WERI-Rb-1 (cell line): ENCODE measurements around the gene EPO.

Experiments used
- DNase-seq: peaks from one replicate; pipeline ENCODE4 v3.0.0-alpha.2; 2020
- H3K27ac ChIP-seq: fragments of 250-450 bp; sonication (Bioruptor Pico); 2 replicates; pipeline ENCODE4 v1.5.1; 2020; ENCODE audit warnings: mild to moderate bottlenecking, moderate library complexity
- H3K27me3 ChIP-seq: fragments of 250-450 bp; sonication (Bioruptor Pico); 2 replicates; pipeline ENCODE4 v1.5.1; 2021; ENCODE audit warnings: mild to moderate bottlenecking, low read depth, moderate library complexity; ENCODE audit not compliant: insufficient read depth, severe bottlenecking
- H3K36me3 ChIP-seq: fragments of 250-450 bp; sonication (Bioruptor Pico); 2 replicates; pipeline ENCODE4 v1.5.1; 2020; ENCODE audit warnings: mild to moderate bottlenecking, moderate library complexity
- H3K4me3 ChIP-seq: 2 replicates; pipeline ENCODE4 v1.5.1; 2011; ENCODE audit warnings: low read depth, mild to moderate bottlenecking, control low read depth, low read length
- H3K9me3 ChIP-seq: fragments of 250-450 bp; sonication (Bioruptor Pico); 2 replicates; pipeline ENCODE4 v1.5.1; 2021; ENCODE audit warnings: mild to moderate bottlenecking, moderate library complexity; ENCODE audit not compliant: severe bottlenecking
- TF ChIP-seq, protein P1 (sequence below): IDR thresholded peaks from 2 replicates; pipeline ENCODE4 v1.5.1; 2011; ENCODE audit warnings: low read depth, mild to moderate bottlenecking, control low read depth, inconsistent platforms, low read length

EPO gene

DNA sequence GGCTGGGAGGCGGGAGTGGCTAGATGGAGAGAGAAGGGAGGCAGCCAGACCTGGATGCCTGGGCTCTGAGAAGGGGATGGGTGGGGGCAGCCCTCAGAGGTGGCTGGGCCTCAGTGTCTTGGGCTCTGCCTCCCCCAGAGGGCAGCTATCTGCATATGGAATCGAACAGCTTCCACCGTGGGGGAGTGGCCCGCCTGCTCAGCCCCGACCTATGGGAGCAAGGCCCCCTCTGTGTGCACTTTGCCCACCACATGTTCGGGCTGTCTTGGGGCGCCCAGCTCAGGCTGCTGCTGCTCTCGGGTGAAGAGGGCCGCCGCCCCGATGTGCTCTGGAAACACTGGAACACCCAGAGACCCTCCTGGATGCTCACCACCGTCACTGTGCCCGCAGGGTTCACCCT, 16.4 kb downstream of the EPO start:
- DNase-seq, result no peak

DNA sequence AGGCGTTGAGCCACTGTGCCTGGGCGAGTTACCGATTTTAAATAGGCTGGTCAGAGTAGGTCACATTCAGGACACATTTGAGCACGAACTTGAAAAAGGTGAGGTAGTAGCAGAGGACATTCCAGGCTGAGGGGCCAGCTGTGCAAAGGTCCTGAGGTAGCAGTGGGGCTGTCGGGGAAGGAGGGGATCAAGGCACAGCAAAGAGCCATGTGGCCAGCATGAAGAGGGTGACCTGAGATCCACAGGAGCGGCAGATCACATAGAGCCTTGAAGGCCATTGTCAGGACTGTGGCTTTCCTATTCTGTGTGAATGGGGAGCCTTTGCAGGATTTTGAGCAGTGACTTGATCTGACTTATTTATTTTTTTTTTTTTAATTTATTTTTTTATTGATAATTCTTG, 19.7 kb downstream of the EPO start:
- no peaks in the 10 kb centered on the region for H3K36me3 ChIP-seq
- TF ChIP-seq, protein P1, sequence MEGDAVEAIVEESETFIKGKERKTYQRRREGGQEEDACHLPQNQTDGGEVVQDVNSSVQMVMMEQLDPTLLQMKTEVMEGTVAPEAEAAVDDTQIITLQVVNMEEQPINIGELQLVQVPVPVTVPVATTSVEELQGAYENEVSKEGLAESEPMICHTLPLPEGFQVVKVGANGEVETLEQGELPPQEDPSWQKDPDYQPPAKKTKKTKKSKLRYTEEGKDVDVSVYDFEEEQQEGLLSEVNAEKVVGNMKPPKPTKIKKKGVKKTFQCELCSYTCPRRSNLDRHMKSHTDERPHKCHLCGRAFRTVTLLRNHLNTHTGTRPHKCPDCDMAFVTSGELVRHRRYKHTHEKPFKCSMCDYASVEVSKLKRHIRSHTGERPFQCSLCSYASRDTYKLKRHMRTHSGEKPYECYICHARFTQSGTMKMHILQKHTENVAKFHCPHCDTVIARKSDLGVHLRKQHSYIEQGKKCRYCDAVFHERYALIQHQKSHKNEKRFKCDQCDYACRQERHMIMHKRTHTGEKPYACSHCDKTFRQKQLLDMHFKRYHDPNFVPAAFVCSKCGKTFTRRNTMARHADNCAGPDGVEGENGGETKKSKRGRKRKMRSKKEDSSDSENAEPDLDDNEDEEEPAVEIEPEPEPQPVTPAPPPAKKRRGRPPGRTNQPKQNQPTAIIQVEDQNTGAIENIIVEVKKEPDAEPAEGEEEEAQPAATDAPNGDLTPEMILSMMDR, result no peak
- no peak overlapping the region for H3K4me3 ChIP-seq
- no peak for DNase-seq
- H3K27ac ChIP-seq, result no peak overlapping the region
- peaks cover 17% of the 10 kb centered on the region for H3K27me3 ChIP-seq
- peaks cover under 1% of the 10 kb centered on the region for H3K9me3 ChIP-seq

More for the DNA sequence above, 16.4 kb downstream of the EPO start:
- Histone ChIP-seq H3K9me3 (no peaks in the 10 kb centered on the region), H3K27ac (no peak overlapping the region), H3K27me3 (peaks cover 2% of the 10 kb centered on the region), H3K4me3 (no peak overlapping the region), H3K36me3 (no peaks in the 10 kb centered on the region)
- TF ChIP-seq, protein P1, result no peak

DNA sequence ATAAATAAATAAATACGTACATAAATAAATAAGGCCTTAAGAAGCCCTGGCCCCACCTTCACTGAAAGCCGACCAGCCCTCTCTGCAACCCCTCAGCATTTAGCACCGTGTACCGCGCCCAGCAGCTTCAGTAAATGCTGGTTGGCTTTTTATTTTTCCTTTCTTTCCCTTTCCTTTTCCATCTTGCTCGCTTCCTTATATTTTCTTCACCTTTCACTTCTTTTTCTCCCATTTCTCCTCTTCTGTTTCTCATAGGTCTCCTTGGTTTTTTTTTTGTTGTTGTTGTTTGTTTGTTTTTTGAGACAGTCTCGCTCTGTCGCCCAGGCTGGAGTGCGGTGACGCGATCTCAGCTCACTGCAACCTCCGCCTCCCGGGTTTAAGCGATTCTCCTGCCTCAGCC, 24.3 kb downstream of the EPO start:
- H3K36me3 ChIP-seq, result no peaks in the 10 kb centered on the region
- TF ChIP-seq, protein P1, result no peak
- DNase-seq, result no peak
- peaks cover 5% of the 10 kb centered on the region for H3K9me3 ChIP-seq
- H3K4me3 ChIP-seq, result no peak overlapping the region
- no peak overlapping the region for H3K27ac ChIP-seq
- peaks cover 56% of the 10 kb centered on the region for H3K27me3 ChIP-seq

DNA sequence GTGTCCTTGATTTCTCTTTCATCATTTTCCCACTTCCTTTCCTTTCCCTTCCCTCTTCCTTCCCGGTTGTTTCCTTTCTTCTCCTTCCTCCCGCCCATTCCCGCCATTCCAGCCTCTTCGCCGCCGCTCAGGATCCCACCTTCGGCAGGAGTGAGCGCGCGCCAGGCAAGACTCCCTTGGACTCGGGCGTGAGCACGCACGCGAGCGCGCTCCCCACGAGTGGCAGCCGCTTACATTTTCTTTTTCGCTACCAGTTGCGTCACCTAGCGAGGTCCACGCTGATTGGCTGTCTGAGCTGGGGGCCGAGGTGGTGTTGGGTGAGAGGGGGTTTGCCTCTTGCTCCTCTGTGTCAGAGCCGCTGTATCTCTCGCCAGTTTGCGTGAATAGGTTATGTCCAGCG, 24.9 kb downstream of the EPO start:
- H3K9me3 ChIP-seq, result peaks cover 5% of the 10 kb centered on the region
- H3K36me3 ChIP-seq, result no peaks in the 10 kb centered on the region
- TF ChIP-seq, protein P1, result no peak
- no peak overlapping the region for H3K27ac ChIP-seq
- H3K4me3 ChIP-seq, result no peak overlapping the region
- H3K27me3 ChIP-seq, result peaks cover 58% of the 10 kb centered on the region
- DNase-seq, result no peak

- Histone ChIP-seq H3K27ac (no peak overlapping the region), H3K27me3 (peaks cover 74% of the 10 kb centered on the region), H3K4me3 (no peak overlapping the region), H3K36me3 (no peaks in the 10 kb centered on the region), H3K9me3 (no peaks in the 10 kb centered on the region)
- DNase-seq, result no peak
- TF ChIP-seq, protein P1, result no peak
Observed at GRCh38 chr7:100752994-100753393, 32.7 kb downstream of the EPO start.

GRCh38 chr7:100753750-100754149, 33.5 kb downstream of the EPO start:
- DNase-seq, result no peak
- TF ChIP-seq, protein P1, result no peak
- Histone ChIP-seq H3K27ac (no peak overlapping the region), H3K9me3 (no peaks in the 10 kb centered on the region), H3K4me3 (no peak overlapping the region), H3K36me3 (no peaks in the 10 kb centered on the region), H3K27me3 (peaks cover 74% of the 10 kb centered on the region)
